K562 (cell line): ENCODE data around the gene SHLD1. TPM values are rescaled to one million over a fixed set of nuclear protein-coding genes. Genes with fewer than 3 reads are reported as not detected.

Experiments used
- ATAC-seq: fragments of 200-7000 bp; cut with Tn5 transposase; 3 replicates; pipeline ENCODE4 v1.9.1; 2020; ENCODE audit warnings: moderate library complexity
- BruUV-seq: library from RNA; stranded (reverse); fragments of 400-500 nt; replicated peaks from 2 replicates; lab custom pipeline; 2021; lab: Mats Ljungman, UMichigan
- CTCF ChIA-PET: fragments of 300-600 bp; formaldehyde crosslinking; extraction: SDS; loops from one replicate; lab custom pipeline; 2021; ENCODE audit warnings: low intra/inter-chr PET ratio; lab: Yijun Ruan, JAX
- POLR2A ChIA-PET: fragments of 300-600, 350-650 bp; sonication (Branson Sonifier 250); formaldehyde crosslinking; extraction: SDS; loops from one replicate; lab custom pipeline; 2021; ENCODE audit warnings: antibody characterized with exemption, inconsistent platforms; lab: Yijun Ruan, JAX
- DNase-seq, 4 experiments: peaks; one replicate each; pipeline versions ENCODE4 v3.0.0 to v3.0.0-alpha.2; 2011 to 2018; ENCODE audit warnings: low spot score in 3 of 4, mixed read lengths in 3 of 4; ENCODE audit errors: extremely low read depth in 1 of 4
- FAIRE-seq: peaks from 2 replicates; lab custom pipeline; 2011; peaks lifted over from hg19 to GRCh38; lab: Jason Lieb, UNC
- H2AFZ ChIP-seq: 2 replicates; pipeline ENCODE4 v1.6.0; 2011; ENCODE audit warnings: low read depth, low read length, control low read depth, inconsistent platforms
- H3K27ac ChIP-seq: fragments of 200-600 bp; 3 replicates; pipeline ENCODE4 v1.8.0; 2011; ENCODE audit warnings: low read depth, mild to moderate bottlenecking, control low read depth, inconsistent platforms, low read length, moderate library complexity, mixed read lengths; ENCODE audit errors: extremely low read depth
- H3K27me3 ChIP-seq, 2 experiments: fragments of 300-600 bp in 1 of 2; 2 replicates in 1 of 2; 3 replicates in 1 of 2; pipeline versions ENCODE4 v1.6.0 to v1.8.0; 2011; ENCODE audit warnings: inconsistent platforms in 2 of 2, low read length in 2 of 2, mild to moderate bottlenecking in 1 of 2, mixed read lengths in 1 of 2, moderate library complexity in 1 of 2; ENCODE audit not compliant: control insufficient read depth in 2 of 2, insufficient read depth in 2 of 2
- H3K36me3 ChIP-seq: fragments of 300-600 bp; 3 replicates; pipeline ENCODE4 v1.8.0; 2011; ENCODE audit warnings: mild to moderate bottlenecking, low read length, inconsistent platforms; ENCODE audit not compliant: control insufficient read depth, insufficient read depth
- H3K4me1 ChIP-seq, 2 experiments: fragments of 200-600 bp in 1 of 2; replicated peaks in 1 of 2; 2 replicates in 1 of 2; 3 replicates in 1 of 2; pipeline versions ENCODE4 v1.5.1 to v1.8.0; 2011; ENCODE audit warnings: inconsistent platforms in 2 of 2, low read length in 2 of 2, mild to moderate bottlenecking in 1 of 2, mixed read lengths in 1 of 2, moderate library complexity in 1 of 2; ENCODE audit not compliant: control insufficient read depth in 2 of 2, insufficient read depth in 2 of 2
- H3K4me2 ChIP-seq: 2 replicates; pipeline ENCODE4 v1.6.1; 2011; ENCODE audit warnings: low read length, control low read depth, inconsistent platforms, mixed read lengths; ENCODE audit not compliant: insufficient read depth
- H3K4me3 ChIP-seq: fragments of 200-600 bp; sonication (generic), shearing (Covaris generic); 2 replicates; pipeline ENCODE4 v1.5.1; 2016; ENCODE audit warnings: control low read depth, inconsistent platforms
- H3K79me2 ChIP-seq: fragments of 200-600 bp; 3 replicates; pipeline ENCODE4 v1.8.0; 2011; ENCODE audit warnings: low read length, inconsistent platforms; ENCODE audit not compliant: control insufficient read depth, insufficient read depth
- H3K9ac ChIP-seq, 2 experiments: 2 replicates each; pipeline versions ENCODE4 v1.6.0 to v1.6.1; 2011; ENCODE audit warnings: low read depth in 2 of 2, low read length in 2 of 2, control low read depth in 1 of 2, inconsistent platforms in 1 of 2, mild to moderate bottlenecking in 1 of 2, mixed read lengths in 1 of 2; ENCODE audit not compliant: insufficient read depth in 1 of 2
- H3K9me1 ChIP-seq: one replicate; pipeline ENCODE4 v1.6.0; 2011; ENCODE audit warnings: inconsistent platforms, mild to moderate bottlenecking, low read length, moderate library complexity; ENCODE audit not compliant: control insufficient read depth, insufficient read depth
- H3K9me3 ChIP-seq: replicated peaks from 2 replicates; pipeline ENCODE4 v1.5.1; 2011; ENCODE audit warnings: low read depth, low read length, inconsistent platforms; ENCODE audit not compliant: control insufficient read depth, insufficient read depth
- H4K20me1 ChIP-seq: replicated peaks from 2 replicates; pipeline ENCODE4 v1.6.1; 2011; ENCODE audit warnings: low read length, inconsistent platforms, mixed read lengths; ENCODE audit not compliant: control insufficient read depth, insufficient read depth
- EGR1 ChIP-seq: fragments of 450-650 bp; conservative IDR thresholded peaks from 2 replicates; pipeline ENCODE4 v1.6.1; 2017; ENCODE audit warnings: mild to moderate bottlenecking
- MIER1 ChIP-seq: fragments of 450-650 bp; IDR thresholded peaks from 2 replicates; pipeline ENCODE4 v1.6.1; 2016; ENCODE audit warnings: antibody characterized with exemption, mild to moderate bottlenecking, low read depth
- RFX1 ChIP-seq: fragments of 450-650 bp; IDR thresholded peaks from 2 replicates; pipeline ENCODE4 v1.6.1; 2016; ENCODE audit warnings: mild to moderate bottlenecking, moderate library complexity
- SMAD4 ChIP-seq: fragments of 250-450 bp; sonication (Bioruptor Pico); conservative IDR thresholded peaks from 2 replicates; pipeline ENCODE4 v1.8.0; 2021; ENCODE audit warnings: inconsistent platforms, mild to moderate bottlenecking, moderate library complexity
- SRSF9 ChIP-seq: fragments of 200-400 bp; formaldehyde crosslinking; IDR thresholded peaks from 2 replicates; pipeline ENCODE4 v1.6.1; 2017; ENCODE audit warnings: low read depth, low read length, borderline replicate concordance
- TAL1 ChIP-seq: fragments of 450-650 bp; IDR thresholded peaks from 2 replicates; pipeline ENCODE4 v1.6.1; 2016; ENCODE audit warnings: mild to moderate bottlenecking
- ZKSCAN1 ChIP-seq: fragments of 150-350 bp; IDR thresholded peaks from 2 replicates; pipeline ENCODE4 v1.6.1; 2016; ENCODE audit warnings: low read depth, low read length
- ZNF165 ChIP-seq: fragments of 250-450 bp; sonication (Bioruptor Pico); IDR thresholded peaks from 2 replicates; pipeline ENCODE4 v1.4.0; 2020; ENCODE audit warnings: borderline replicate concordance
- WGBS: fragments of 100-300 bp; shearing (Covaris generic); methylation state at CpG from one replicate; pipeline ENCODE4 v1.1.6; 2016; ENCODE audit warnings: low coverage, mixed read lengths; ENCODE audit not compliant: insufficient coverage; ENCODE audit errors: missing lambda C conversion rate; 5-methylcytosine and 5-hydroxymethylcytosine counted together
- in situ Hi-C: fragments of 300-500 bp; cut with MboI; formaldehyde crosslinking; loops from 4 replicates; pipeline ENCODE4 v1.15.0; 2018; ENCODE audit warnings: inconsistent platforms, mixed read lengths
- intact Hi-C: fragments of 100-400 bp; cut with micrococcal nuclease; formaldehyde crosslinking; loops from 2 replicates; pipeline ENCODE4 v1.14.2; 2022
- polyA plus RNA-seq, 8 experiments: library from polyadenylated mRNA; depleted of rRNA in 4 of 8; stranded (reverse) in 5 of 8; unstranded in 3 of 8; fragments of >200 nt; fragmentation: Nextera tagmentation in 2 of 8; fragmentation: Illumina TruSeq in 1 of 8; extraction: Ambion mirVana in 2 of 8; extraction: Trizol in 1 of 8; gene quantifications; 2 replicates each; pipeline versions ENCODE4 v1.2.1 to v1.2.3, GENCODE V29; 2011 to 2014; ENCODE audit warnings: inconsistent platforms in 1 of 8, missing spikeins in 1 of 8
- total RNA-seq, 7 experiments: library from RNA; depleted of rRNA in 6 of 7; stranded (reverse); fragments of >200 nt in 6 of 7; fragmentation: Illumina TruSeq in 2 of 7; extraction: Trizol in 2 of 7; gene quantifications; 2 replicates each; pipeline versions ENCODE4 v1.2.1 to v1.2.3, GENCODE V29; 2011 to 2021; ENCODE audit warnings: low replicate concordance in 1 of 7
- TF ChIP-seq, protein P1 (sequence below): sonication (generic); formaldehyde crosslinking; IDR thresholded peaks from 2 replicates; pipeline ENCODE4 v1.8.0; 2022; ENCODE audit warnings: missing genetic modification reagents, mild to moderate bottlenecking, borderline replicate concordance

SHLD1 gene
- total and polyA plus RNA-seq, 9 of the 15 experiments (the other 6 are each of a cell fraction or from before 2014, with no cell fraction given) = 3.7 to 21.6 (median 8.2) TPM

DNA sequence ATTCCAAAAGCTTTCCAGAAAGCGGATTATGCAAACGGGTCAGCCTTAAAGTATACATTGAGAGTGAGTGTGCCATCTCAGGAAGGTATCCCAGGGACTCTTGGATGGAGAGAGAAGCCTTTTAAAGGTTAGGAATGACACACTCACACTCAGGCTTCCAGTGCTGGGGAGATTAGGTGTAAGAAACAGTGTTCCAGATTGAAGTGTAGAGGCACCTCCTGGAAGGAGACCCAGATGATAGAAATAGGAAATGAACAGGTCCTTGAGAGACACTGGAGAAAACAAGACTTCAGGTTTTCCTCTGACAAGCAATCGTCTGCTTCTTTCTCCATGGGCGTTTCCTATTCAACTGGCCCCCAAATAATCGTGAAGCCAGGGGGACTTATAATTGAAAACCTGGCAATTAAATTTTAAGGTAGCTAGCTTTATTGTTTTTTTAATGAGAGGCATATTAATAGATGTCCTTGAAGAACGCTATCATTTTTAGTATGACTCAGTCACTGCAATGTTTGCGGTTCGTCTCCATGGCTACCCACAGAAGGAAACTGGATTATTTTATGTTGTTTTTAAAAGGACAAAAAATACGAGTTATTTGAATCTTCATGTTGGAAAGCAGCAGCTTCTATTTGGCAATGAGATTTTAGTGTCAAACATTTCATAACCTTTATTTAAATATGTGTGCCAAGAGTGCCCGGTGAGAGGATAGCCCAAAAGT is 114.8 kb downstream of the SHLD1 start:
- CTCF ChIA-PET = no interaction called here
- no peak for FAIRE-seq
- no peaks in the 10 kb centered on the region for H3K79me2 ChIP-seq
- H3K4me1 ChIP-seq = no peaks in the 10 kb centered on the region
- 22% methylated on average over 9 of the region's 10 CpGs for WGBS
- no peak overlapping the region for H3K9ac ChIP-seq
- DNase-seq = no peak
- no TSS peak for BruUV-seq
- POLR2A ChIA-PET = no interaction called here
- ATAC-seq = no peak
- no peak overlapping the region for H2AFZ ChIP-seq
- no peaks in the 10 kb centered on the region for H3K9me3 ChIP-seq
- in situ Hi-C loops = no loop called here
- no peaks in the 10 kb centered on the region for H3K36me3 ChIP-seq
- H4K20me1 ChIP-seq = no peaks in the 10 kb centered on the region
- H3K9me1 ChIP-seq = no peaks in the 10 kb centered on the region
- TF ChIP-seq SRSF9 (no peak), RFX1 (peak; percentile 30; the same call in 1 of the 2 replicates)
- no peak overlapping the region for H3K4me3 ChIP-seq
- no peak overlapping the region for H3K4me2 ChIP-seq
- intact Hi-C loops = no loop called here
- H3K27ac ChIP-seq = no peak overlapping the region
- H3K27me3 ChIP-seq = no peaks in the 10 kb centered on the region

DNA sequence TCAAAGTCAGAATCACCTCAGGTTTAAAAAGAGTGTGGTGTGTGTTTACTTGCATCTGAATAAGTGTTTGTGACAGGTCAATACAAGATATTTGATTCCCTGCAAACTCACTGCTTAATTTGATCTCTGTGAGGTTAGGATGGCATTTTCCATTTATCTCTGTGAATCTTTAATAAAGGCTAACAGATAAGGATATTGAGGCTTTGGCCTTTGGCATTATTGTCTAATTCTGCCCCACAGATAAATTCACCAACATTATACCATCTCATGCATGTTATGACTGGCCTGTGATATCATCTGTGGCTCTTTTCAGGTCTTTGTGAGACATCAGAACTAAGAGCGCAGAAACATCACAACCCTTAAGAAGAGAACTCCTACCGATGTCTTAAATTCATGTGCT is 115.4 kb downstream of the SHLD1 start:
- 42% methylated on average over 2 of the region's 2 CpGs for WGBS
- CTCF ChIA-PET = no interaction called here
- DNase-seq (no peak), FAIRE-seq (no peak), ATAC-seq (no peak)
- POLR2A ChIA-PET = no interaction called here
- intact Hi-C loops = no loop called here
- Histone ChIP-seq H3K4me3 (no peak overlapping the region), H3K27me3 (no peaks in the 10 kb centered on the region), H3K9me1 (no peaks in the 10 kb centered on the region), H3K9ac (no peak overlapping the region), H3K4me1 (no peaks in the 10 kb centered on the region), H3K79me2 (no peaks in the 10 kb centered on the region), H3K27ac (no peak overlapping the region), H3K4me2 (no peak overlapping the region), H4K20me1 (no peaks in the 10 kb centered on the region), H2AFZ (no peak overlapping the region), H3K36me3 (no peaks in the 10 kb centered on the region), H3K9me3 (no peaks in the 10 kb centered on the region)
- in situ Hi-C loops = no loop called here
- no TSS peak for BruUV-seq
- TF ChIP-seq, protein P1, sequence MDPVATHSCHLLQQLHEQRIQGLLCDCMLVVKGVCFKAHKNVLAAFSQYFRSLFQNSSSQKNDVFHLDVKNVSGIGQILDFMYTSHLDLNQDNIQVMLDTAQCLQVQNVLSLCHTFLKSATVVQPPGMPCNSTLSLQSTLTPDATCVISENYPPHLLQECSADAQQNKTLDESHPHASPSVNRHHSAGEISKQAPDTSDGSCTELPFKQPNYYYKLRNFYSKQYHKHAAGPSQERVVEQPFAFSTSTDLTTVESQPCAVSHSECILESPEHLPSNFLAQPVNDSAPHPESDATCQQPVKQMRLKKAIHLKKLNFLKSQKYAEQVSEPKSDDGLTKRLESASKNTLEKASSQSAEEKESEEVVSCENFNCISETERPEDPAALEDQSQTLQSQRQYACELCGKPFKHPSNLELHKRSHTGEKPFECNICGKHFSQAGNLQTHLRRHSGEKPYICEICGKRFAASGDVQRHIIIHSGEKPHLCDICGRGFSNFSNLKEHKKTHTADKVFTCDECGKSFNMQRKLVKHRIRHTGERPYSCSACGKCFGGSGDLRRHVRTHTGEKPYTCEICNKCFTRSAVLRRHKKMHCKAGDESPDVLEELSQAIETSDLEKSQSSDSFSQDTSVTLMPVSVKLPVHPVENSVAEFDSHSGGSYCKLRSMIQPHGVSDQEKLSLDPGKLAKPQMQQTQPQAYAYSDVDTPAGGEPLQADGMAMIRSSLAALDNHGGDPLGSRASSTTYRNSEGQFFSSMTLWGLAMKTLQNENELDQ = no peak
- no peak for TF ChIP-seq ZNF165
- no peak for TF ChIP-seq TAL1
- TF ChIP-seq SMAD4 = no peak
- TF ChIP-seq EGR1 = no peak
- no peak for TF ChIP-seq MIER1
- no peak for TF ChIP-seq ZKSCAN1
